Naive B cell (primary cell): ENCODE results near the gene CLDN14. TPM values are rescaled to one million over a fixed set of nuclear protein-coding genes. Genes with fewer than 3 reads are reported as not detected.
"Not testable (repeated sequence)": the region's sequence is repeated elsewhere in the genome, so short reads cannot be mapped to it uniquely, and the experiment has no call there.

Experiments used
- ATAC-seq, 2 donors: fragments of 150-1000 bp; cut with Tn5 transposase; 2 replicates each; pipeline ENCODE4 v1.10.0; 2021; ENCODE audit warnings: low read depth in 2 of 2, mild to moderate bottlenecking in 2 of 2, moderate library complexity in 2 of 2
- DNase-seq: peaks from one replicate; pipeline ENCODE4 v3.0.0; 2022
- H3K27ac Mint-ChIP-seq, 6 donors: one replicate each; pipeline ENCODE4 v1.8.0; 2020 to 2022; ENCODE audit warnings: mild to moderate bottlenecking in 6 of 6, mixed read lengths in 6 of 6, moderate library complexity in 5 of 6, inconsistent platforms in 2 of 6
- H3K27me3 Mint-ChIP-seq, 3 donors: one replicate each; pipeline ENCODE4 v1.8.0; 2021 to 2022; ENCODE audit warnings: mixed read lengths in 3 of 3, mild to moderate bottlenecking in 1 of 3
- H3K36me3 Mint-ChIP-seq, 2 donors: one replicate each; pipeline ENCODE4 v1.8.0; 2020 to 2022; ENCODE audit warnings: mixed read lengths in 2 of 2, inconsistent platforms in 1 of 2, mild to moderate bottlenecking in 1 of 2
- H3K4me1 Mint-ChIP-seq, 3 donors: one replicate each; pipeline ENCODE4 v1.8.0; 2020 to 2022; ENCODE audit warnings: mixed read lengths in 3 of 3, inconsistent platforms in 1 of 3, mild to moderate bottlenecking in 1 of 3, moderate library complexity in 1 of 3
- H3K4me3 Mint-ChIP-seq, 8 donors: one replicate each; pipeline ENCODE4 v1.8.0; 2020 to 2022; ENCODE audit warnings: mild to moderate bottlenecking in 8 of 8, mixed read lengths in 8 of 8, moderate library complexity in 8 of 8, inconsistent platforms in 2 of 8
- H3K9me3 Mint-ChIP-seq, 7 donors: one replicate each; pipeline ENCODE4 v1.8.0; 2020 to 2022; ENCODE audit warnings: mixed read lengths in 7 of 7, mild to moderate bottlenecking in 5 of 7, inconsistent platforms in 2 of 7, moderate library complexity in 1 of 7
- polyA plus RNA-seq, 6 donors: library from polyadenylated mRNA; unstranded; fragments of 300-500 nt; fragmentation: Illumina TruSeq; gene quantifications; one replicate each; pipeline ENCODE4 v1.2.3, GENCODE V29; 2021; ENCODE audit warnings: low read depth in 6 of 6

The CLDN14 gene
- polyA plus RNA-seq, 6 donors from 2014 or later, result not detected

DNA sequence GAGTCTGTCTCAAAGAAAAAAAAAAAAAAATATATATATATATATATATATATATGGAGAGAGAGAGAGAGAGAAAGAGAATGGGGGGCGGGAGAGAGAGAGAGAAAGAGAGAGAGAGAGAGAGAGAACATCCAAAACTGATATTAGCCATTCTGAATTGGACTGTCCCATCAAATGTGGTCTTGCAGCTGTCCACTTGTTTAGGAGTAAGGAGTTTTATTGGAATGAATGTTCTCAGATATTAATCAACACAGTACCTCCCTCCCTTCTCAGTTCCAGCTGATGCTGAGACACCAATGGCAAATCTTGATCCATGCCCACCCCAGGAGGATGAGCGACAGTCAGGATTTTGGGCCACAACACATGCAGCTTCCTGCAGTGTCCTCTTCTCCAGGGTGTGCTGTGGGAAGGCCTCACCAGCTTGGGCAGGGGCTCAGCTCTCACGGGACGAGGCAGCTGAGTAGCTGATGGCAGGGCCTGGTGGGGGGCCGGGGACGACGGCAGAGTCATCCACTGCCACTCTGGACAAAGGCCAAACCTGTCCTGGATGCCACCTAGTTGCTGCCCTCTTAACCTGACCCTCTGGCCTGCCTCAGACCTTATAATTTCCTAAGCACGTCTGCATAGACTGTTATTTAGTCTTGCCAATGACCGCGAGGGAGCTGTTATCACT, 9.3 kb upstream of the CLDN14 start:
- DNase-seq, result no peak
- H3K27me3 Mint-ChIP-seq, result peaks cover 0 to 22% (median 9%) of the 10 kb centered on the region in 3 donors
- H3K27ac Mint-ChIP-seq, result no peak overlapping the region
- no peaks in the 10 kb centered on the region for H3K4me1 Mint-ChIP-seq
- H3K4me3 Mint-ChIP-seq, result no peak overlapping the region
- ATAC-seq, result no peak
- H3K9me3 Mint-ChIP-seq, result no peaks in the 10 kb centered on the region
- no peaks in the 10 kb centered on the region for H3K36me3 Mint-ChIP-seq

DNA sequence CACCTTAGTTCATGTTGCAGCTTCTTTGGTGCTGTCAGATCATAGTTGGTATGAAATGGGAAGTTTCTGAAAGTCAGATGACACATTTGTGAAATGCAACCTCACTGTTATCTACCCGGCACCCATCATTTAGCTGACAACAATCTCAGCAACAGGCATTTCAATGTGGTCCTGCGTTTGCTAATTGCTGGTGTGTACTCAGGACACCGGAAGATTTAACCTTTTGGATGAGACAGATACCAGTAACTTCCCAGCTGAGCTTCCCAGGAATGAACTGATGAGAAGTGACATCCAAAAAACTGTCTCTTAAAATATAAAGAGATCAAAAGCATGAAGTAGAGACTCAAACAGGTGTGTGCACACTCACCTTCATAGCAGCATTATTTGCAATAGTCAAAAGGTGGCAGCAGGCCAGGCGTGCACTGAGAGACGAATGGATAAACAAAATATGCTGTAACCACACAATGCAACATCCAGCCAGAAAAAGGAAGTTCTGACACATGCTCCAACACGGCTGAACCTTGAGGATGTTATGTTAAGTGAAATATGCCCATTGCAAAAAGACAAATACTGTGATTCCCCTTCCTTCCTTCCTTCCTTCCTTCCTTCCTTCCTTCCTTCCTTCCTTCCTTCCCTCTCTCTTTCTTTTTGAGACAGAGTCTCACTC, 7.9 kb upstream of the CLDN14 start:
- DNase-seq, result no peak

GRCh38 chr21:36486246-36486645, 6.3 kb upstream of the CLDN14 start:
- no peaks in the 10 kb centered on the region for H3K4me1 Mint-ChIP-seq
- H3K27me3 Mint-ChIP-seq, result peaks cover 0 to 20% (median 1%) of the 10 kb centered on the region in 3 donors
- DNase-seq (no peak), ATAC-seq (no peak)
- H3K9me3 Mint-ChIP-seq, result no peaks in the 10 kb centered on the region
- no peak overlapping the region for H3K4me3 Mint-ChIP-seq
- H3K36me3 Mint-ChIP-seq, result no peaks in the 10 kb centered on the region
- H3K27ac Mint-ChIP-seq, result peak overlapping the region in 1 of 6 donors; percentile 14

More for the DNA sequence above, 7.9 kb upstream of the CLDN14 start:
- Mint-ChIP-seq H3K4me3 (no peak overlapping the region), H3K27ac (no peak overlapping the region), H3K4me1 (no peaks in the 10 kb centered on the region), H3K36me3 (no peaks in the 10 kb centered on the region), H3K27me3 (peaks cover 0 to 18% (median 9%) of the 10 kb centered on the region in 3 donors), H3K9me3 (no peaks in the 10 kb centered on the region)
- no peak for ATAC-seq

GRCh38 chr21:36485476-36485875, 5.6 kb upstream of the CLDN14 start:
- H3K36me3 Mint-ChIP-seq, result no peaks in the 10 kb centered on the region
- no peak overlapping the region for H3K27ac Mint-ChIP-seq
- no peak for ATAC-seq

GRCh38 chr21:36483095-36483494, 3.2 kb upstream of the CLDN14 start:
- Mint-ChIP-seq H3K36me3 (no peaks in the 10 kb centered on the region), H3K27me3 (peaks cover 0 to 20% (median 0%) of the 10 kb centered on the region in 3 donors), H3K4me3 (no peak overlapping the region), H3K27ac (no peak overlapping the region), H3K9me3 (no peaks in the 10 kb centered on the region), H3K4me1 (no peaks in the 10 kb centered on the region)
- DNase-seq (no peak), ATAC-seq (no peak)

More at GRCh38 chr21:36485476-36485875, 5.6 kb upstream of the CLDN14 start:
- peaks cover 0 to 20% (median 0%) of the 10 kb centered on the region in 3 donors for H3K27me3 Mint-ChIP-seq
- no peak overlapping the region for H3K4me3 Mint-ChIP-seq
- no peaks in the 10 kb centered on the region for H3K4me1 Mint-ChIP-seq
- DNase-seq, result no peak
- H3K9me3 Mint-ChIP-seq, result no peaks in the 10 kb centered on the region

GRCh38 chr21:36482673-36483072, 2.8 kb upstream of the CLDN14 start:
- DNase-seq (no peak), ATAC-seq (no peak)
- Mint-ChIP-seq H3K9me3 (no peaks in the 10 kb centered on the region), H3K27ac (no peak overlapping the region), H3K27me3 (peaks cover 0 to 20% (median 0%) of the 10 kb centered on the region in 3 donors), H3K36me3 (no peaks in the 10 kb centered on the region), H3K4me1 (no peaks in the 10 kb centered on the region), H3K4me3 (no peak overlapping the region)

GRCh38 chr21:36482181-36482580, 2.3 kb upstream of the CLDN14 start:
- Mint-ChIP-seq H3K4me3 (no peak overlapping the region), H3K4me1 (no peaks in the 10 kb centered on the region), H3K27ac (no peak overlapping the region), H3K27me3 (peaks cover 0 to 20% (median 0%) of the 10 kb centered on the region in 3 donors), H3K9me3 (no peaks in the 10 kb centered on the region), H3K36me3 (no peaks in the 10 kb centered on the region)
- no peak for DNase-seq
- no peak for ATAC-seq

DNA sequence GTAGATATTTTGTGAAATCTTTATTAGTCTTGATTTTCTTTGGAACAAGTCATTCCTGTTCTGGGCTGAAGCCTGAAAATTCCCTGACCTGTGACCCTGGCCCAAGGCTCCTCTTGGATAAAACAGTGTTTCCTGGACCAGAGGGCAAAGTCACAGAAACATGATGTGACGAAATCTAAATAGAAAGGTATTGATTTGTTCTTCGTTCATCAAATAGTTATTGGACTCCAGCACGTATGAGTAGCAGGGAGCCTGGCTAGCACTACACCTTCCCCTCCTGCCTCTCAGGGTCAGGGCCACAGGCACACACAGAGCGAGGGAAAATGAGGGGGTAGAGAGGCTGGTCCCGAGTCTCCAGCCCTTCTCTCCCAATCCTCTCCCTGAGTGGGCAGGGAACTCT, 1.7 kb upstream of the CLDN14 start:
- H3K27ac Mint-ChIP-seq, result no peak overlapping the region
- H3K27me3 Mint-ChIP-seq, result peaks cover 0 to 17% (median 0%) of the 10 kb centered on the region in 3 donors
- DNase-seq (no peak), ATAC-seq (no peak)
- no peaks in the 10 kb centered on the region for H3K4me1 Mint-ChIP-seq
- no peaks in the 10 kb centered on the region for H3K36me3 Mint-ChIP-seq
- H3K9me3 Mint-ChIP-seq, result no peaks in the 10 kb centered on the region
- no peak overlapping the region for H3K4me3 Mint-ChIP-seq

DNA sequence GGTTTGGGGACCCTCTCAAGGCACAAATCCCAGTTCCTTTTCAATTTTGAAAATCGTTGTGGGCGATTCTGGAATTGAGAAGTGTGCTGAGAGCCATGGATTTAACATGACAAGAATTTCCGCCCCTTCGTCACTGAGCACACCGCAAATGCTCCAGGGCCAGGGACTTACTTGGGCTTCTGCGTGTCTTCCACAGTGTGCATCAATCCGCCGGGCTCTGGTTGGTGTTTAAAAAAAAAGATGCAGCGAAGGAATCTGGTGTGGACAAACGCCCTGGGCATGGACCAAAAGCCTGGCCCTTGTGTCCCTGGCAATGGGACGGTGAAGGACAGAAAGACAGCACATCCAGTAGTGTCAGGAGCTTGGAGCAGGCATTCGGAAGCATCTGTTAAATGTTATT, 696 bp upstream of the CLDN14 start:
- Mint-ChIP-seq H3K27ac (no peak overlapping the region), H3K9me3 (no peaks in the 10 kb centered on the region), H3K4me3 (no peak overlapping the region), H3K27me3 (peaks cover 0 to 9% (median 0%) of the 10 kb centered on the region in 3 donors), H3K4me1 (no peaks in the 10 kb centered on the region), H3K36me3 (no peaks in the 10 kb centered on the region)
- ATAC-seq (no peak), DNase-seq (no peak)

GRCh38 chr21:36478941-36479340, 981 bp downstream of the CLDN14 start:
- Mint-ChIP-seq H3K4me3 (no peak overlapping the region), H3K9me3 (no peaks in the 10 kb centered on the region), H3K27ac (no peak overlapping the region), H3K4me1 (no peaks in the 10 kb centered on the region), H3K36me3 (no peaks in the 10 kb centered on the region), H3K27me3 (peaks cover 7 to 16% (median 8%) of the 10 kb centered on the region in 3 donors)
- DNase-seq (no peak), ATAC-seq (no peak)

- Mint-ChIP-seq H3K36me3 (no peaks in the 10 kb centered on the region), H3K4me3 (no peak overlapping the region), H3K9me3 (peaks cover 0 to 4% (median 3%) of the 10 kb centered on the region in 7 donors), H3K4me1 (no peaks in the 10 kb centered on the region), H3K27ac (no peak overlapping the region), H3K27me3 (peaks cover 7 to 22% (median 12%) of the 10 kb centered on the region in 3 donors)
- ATAC-seq (no peak), DNase-seq (no peak)
Measured at GRCh38 chr21:36478207-36478701, 1.7 kb downstream of the CLDN14 start.

GRCh38 chr21:36477559-36477958, 2.4 kb downstream of the CLDN14 start:
- DNase-seq, result no peak
- H3K9me3 Mint-ChIP-seq, result peaks cover 0 to 7% (median 5%) of the 10 kb centered on the region in 7 donors
- no peak overlapping the region for H3K4me3 Mint-ChIP-seq
- no peaks in the 10 kb centered on the region for H3K4me1 Mint-ChIP-seq
- no peak for ATAC-seq
- H3K27ac Mint-ChIP-seq, result no peak overlapping the region
- no peaks in the 10 kb centered on the region for H3K36me3 Mint-ChIP-seq
- peaks cover 7 to 24% (median 13%) of the 10 kb centered on the region in 3 donors for H3K27me3 Mint-ChIP-seq

GRCh38 chr21:36477001-36477400, 2.9 kb downstream of the CLDN14 start:
- Mint-ChIP-seq H3K36me3 (peaks cover 0 to 3% of the 10 kb centered on the region in 2 donors), H3K4me1 (no peaks in the 10 kb centered on the region), H3K27ac (no peak overlapping the region), H3K9me3 (peaks cover 1 to 13% (median 5%) of the 10 kb centered on the region in 7 donors), H3K4me3 (no peak overlapping the region), H3K27me3 (peaks cover 10 to 23% (median 17%) of the 10 kb centered on the region in 3 donors)
- DNase-seq (no peak), ATAC-seq (no peak)

GRCh38 chr21:36476541-36476940, 3.4 kb downstream of the CLDN14 start:
- not testable (repeated sequence) for H3K27ac Mint-ChIP-seq, DNase-seq, H3K4me3 Mint-ChIP-seq, ATAC-seq, H3K36me3 Mint-ChIP-seq, H3K4me1 Mint-ChIP-seq
- Mint-ChIP-seq H3K27me3 (peaks cover 12 to 24% (median 20%) of the 10 kb centered on the region in 3 donors), H3K9me3 (peaks cover 4 to 15% (median 6%) of the 10 kb centered on the region in 7 donors)
